DMS 273 (cell line): ENCODE data around the gene NCAN.
A peak's percentile ranks its signal among the peaks of the same experiment; 100 is the strongest.
"Not testable (repeated sequence)": the region's sequence is repeated elsewhere in the genome, so short reads cannot be mapped to it uniquely, and the experiment has no call there.

Source experiments
- DNase-seq: peaks from one replicate; lab custom pipeline; 2025; ENCODE audit not compliant: unreplicated experiment; lab: John Stamatoyannopoulos, UW

NCAN gene

DNA sequence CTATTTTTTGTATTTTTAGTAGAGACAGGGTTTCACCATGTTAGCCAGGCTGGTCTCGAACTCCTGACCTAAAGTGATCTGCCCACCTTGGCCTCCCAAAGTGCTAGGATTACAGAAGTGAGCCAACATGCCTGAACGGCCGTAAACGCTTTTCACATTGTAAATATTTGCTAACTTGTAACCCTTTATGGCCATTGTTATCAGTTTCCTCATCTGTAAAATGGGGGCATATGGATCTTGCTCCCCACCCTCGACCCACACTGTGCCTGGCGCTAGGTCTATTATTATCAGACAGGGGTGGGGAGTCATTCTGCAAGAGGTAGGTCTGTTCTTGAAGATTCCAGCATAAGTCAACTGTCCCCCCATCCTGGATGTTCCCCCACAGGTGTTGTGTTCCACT is 11.9 kb downstream of the NCAN start:
- DNase-seq = no peak

GRCh38 chr19:19224150-19224851 is 12.5 kb downstream of the NCAN start:
- DNase-seq = peak; percentile 37

DNA sequence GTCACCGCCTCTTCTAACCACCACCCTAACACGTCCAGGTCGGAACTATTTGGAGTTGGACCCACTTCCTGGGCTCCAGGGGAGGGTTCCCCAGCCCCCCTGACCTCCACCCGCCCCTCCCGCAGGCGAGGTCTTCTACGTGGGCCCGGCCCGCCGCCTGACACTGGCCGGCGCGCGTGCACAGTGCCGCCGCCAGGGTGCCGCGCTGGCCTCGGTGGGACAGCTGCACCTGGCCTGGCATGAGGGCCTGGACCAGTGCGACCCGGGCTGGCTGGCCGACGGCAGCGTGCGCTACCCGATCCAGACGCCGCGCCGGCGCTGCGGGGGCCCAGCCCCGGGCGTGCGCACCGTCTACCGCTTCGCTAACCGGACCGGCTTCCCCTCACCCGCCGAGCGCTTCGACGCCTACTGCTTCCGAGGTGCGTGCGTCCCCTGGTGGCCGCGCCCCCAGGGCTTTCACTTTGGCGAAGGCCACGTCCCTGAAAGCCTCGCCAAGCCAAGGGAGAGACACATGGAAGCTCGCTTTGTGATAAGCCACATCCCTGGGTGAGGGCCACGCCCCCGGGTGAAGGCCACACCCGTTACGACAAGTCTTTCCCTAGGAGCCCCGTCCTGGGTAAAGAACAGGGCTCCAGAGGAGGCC is 13.2 kb downstream of the NCAN start:
- DNase-seq = peak; percentile 94

DNA sequence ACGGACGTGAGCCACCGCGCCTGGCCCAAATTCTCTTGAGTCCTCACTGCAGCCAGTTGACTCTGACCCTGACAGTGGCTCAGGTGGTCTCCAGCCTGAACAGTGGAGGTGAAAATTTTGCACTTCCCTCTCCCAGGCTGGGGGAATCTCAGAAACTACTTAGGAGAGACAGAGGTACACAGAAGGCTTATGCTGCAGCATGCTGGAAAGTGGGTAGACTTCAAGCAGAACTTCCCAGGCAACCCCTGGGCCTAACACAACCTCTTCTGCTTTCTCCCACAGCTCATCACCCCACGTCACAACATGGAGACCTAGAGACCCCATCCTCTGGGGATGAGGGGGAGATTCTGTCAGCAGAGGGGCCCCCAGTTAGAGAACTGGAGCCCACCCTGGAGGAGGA is 14.4 kb downstream of the NCAN start:
- DNase-seq = no peak

DNA sequence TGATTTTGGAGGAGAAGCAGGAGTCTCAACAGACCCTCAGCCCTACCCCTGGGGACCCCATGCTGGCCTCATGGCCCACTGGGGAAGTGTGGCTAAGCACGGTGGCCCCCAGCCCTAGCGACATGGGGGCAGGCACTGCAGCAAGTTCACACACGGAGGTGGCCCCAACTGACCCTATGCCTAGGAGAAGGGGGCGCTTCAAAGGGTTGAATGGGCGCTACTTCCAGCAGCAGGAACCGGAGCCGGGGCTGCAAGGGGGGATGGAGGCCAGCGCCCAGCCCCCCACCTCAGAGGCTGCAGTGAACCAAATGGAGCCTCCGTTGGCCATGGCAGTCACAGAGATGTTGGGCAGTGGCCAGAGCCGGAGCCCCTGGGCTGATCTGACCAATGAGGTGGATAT is 14.9 kb downstream of the NCAN start:
- no peak for DNase-seq

GRCh38 chr19:19227217-19227616 is 15.5 kb downstream of the NCAN start:
- DNase-seq = no peak

DNA sequence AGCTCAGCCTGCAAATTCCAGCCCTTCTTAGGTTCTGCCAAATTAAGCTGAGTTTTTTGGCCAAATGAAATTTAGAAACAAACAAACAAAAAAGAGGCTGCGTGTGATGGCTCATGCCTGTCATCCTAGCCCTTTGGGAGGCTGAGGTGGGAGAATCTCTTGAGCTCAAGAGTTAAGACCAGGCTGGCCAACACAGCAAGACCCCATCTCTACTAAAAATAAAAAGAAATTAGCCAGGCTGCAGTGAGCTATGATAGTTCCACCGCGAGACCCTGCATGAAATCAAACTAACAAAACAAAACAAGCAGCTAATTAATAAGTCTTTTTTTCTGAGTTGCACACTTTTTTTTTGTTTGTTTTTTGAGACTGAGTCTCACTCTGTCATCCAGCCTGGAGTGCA is 17.9 kb downstream of the NCAN start:
- DNase-seq = no peak

- no peak for DNase-seq
These were observed 19.2 kb downstream of the NCAN start for GRCh38 chr19:19230999-19231398.

DNA sequence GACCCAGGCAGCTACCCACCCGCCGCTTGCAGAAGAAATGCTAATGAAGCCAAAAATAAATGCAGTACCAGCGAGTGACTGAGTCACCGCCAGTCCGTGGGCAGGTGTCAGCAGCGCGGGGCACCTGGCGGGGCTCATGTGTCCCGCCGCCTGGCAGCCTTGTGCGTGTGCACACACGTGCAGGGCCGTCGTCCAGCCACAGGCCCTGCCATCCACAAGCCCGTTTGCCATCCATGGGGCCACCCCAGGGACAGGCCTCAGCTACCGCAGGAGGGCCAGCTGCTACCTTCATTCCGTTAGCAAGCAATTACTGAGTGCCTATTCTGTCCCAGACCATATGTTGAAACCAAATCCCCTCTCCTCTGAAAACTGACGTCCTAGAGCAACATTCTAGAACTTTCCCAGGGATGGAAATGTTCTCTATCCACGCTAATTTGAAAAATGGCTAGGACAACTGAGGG is 20.5 kb downstream of the NCAN start:
- peak; percentile 82 for DNase-seq

GRCh38 chr19:19234220-19234816 is 22.6 kb downstream of the NCAN start:
- DNase-seq = peak; percentile 66

DNA sequence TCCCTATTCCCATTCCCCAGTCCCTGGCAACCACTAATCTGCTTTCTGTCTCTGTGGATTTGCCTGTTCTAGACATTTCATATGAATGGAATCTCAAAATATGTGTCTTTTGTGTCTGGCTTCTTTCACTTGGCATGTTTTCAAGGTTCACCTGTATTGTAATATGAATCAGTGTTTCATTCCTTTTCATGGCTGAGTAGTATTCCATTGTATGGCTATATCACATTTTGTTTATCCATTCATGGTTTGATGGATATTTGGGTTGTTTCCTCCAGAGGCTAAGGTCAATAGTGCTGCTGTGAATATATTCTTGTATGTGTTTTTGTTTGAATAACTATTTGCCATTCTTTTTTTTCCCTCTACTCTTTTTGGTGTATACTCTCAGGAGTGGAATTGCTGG is 24.4 kb downstream of the NCAN start:
- no peak for DNase-seq

DNA sequence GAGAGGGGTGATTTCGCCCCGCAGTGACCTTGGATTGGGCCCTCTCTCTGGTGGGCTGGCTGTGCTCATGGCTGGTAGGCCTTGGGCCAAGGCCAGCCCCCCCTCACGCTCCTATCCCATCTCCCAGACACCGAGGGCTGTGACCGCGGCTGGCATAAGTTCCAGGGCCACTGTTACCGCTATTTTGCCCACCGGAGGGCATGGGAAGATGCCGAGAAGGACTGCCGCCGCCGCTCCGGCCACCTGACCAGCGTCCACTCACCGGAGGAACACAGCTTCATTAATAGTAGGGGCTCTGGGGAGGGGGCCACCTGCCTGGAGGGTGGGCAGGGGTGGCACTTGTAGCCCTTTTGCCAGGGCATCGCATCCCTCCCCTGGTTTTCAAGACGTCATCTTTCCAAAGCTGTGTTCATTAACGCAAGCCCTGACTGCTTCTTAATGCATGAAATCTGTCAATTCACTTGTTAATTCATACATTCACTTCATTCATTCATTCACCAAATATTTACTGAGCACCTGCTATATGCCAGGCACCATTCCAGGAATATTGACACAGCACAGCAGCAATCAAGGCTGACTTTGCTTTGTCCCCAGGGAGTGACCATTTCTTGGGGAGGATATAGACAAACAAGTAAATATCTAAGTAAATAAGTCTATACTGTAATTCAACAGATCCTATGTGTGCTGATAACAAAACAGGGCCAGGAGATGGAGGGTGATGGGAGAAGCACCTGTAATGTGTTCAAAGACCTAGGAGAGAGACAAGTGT is 26.6 kb downstream of the NCAN start:
- DNase-seq = no peak

GRCh38 chr19:19239675-19240074 is 27.9 kb downstream of the NCAN start:
- DNase-seq = no peak

DNA sequence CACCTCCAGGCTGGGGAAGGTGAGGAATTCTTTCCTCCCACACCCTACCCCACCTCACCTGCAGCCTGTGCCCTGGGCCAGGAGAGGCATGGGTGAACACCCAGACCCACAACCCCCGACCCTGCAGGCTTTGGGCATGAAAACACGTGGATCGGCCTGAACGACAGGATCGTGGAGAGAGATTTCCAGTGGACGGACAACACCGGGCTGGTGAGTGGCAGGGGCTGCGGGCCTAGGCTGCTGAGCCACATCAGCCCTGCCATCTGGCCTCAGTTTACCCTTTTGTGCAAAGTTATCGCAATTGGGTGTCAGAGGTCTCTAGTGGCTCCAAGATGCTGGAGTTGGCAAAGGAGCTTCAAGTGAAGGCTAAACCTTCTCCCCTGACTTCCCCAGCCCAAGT is 28.7 kb downstream of the NCAN start:
- no peak for DNase-seq

DNA sequence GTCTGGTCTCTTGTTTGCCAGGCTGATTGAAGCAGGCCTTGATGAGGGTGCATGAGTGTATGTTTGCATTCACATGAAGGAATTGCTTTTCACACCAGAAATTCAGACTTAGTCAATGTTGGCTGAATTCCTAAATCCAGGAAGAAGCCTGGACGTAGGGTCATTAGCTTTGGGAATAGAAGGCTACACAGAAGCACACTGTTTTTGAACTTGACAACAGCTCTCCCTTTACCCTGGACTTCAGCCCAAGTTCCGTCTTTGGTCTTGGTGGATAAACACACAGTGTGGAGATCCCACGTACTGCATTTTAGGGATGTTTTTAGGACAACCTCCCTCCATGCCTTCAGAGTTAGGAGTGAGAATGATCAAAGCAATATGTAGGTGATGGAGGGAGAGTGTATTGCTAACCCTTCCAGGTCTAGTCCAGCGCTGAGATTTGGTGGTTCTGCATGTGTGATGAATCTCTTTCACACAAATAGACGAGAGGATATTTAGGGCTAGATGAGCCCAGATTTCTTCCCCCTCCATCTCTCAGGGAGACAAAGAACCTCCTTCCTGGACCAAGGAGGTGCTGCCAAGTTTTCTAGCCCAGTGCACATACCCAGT is 38.5 kb downstream of the NCAN start:
- no peak for DNase-seq

DNA sequence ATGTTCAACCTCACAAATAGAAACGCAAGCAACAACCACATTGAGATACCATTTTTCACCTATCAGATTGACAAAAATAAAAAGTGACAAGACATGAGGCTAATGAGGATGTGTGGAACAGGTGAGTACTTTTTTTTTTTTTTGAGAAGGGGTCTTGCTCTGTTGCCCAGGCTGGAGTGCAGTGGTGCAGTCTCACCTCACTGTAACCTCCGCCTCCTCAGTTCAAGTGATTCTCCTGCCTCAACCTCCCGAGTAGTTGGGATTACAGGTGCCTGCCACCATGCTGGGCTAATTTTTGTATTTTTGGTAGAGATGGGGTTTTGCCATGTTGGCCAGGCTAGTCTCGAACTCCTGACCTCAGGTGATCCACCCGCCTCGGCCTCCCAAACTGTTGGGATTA is 41.7 kb downstream of the NCAN start:
- DNase-seq = not testable (repeated sequence)

DNA sequence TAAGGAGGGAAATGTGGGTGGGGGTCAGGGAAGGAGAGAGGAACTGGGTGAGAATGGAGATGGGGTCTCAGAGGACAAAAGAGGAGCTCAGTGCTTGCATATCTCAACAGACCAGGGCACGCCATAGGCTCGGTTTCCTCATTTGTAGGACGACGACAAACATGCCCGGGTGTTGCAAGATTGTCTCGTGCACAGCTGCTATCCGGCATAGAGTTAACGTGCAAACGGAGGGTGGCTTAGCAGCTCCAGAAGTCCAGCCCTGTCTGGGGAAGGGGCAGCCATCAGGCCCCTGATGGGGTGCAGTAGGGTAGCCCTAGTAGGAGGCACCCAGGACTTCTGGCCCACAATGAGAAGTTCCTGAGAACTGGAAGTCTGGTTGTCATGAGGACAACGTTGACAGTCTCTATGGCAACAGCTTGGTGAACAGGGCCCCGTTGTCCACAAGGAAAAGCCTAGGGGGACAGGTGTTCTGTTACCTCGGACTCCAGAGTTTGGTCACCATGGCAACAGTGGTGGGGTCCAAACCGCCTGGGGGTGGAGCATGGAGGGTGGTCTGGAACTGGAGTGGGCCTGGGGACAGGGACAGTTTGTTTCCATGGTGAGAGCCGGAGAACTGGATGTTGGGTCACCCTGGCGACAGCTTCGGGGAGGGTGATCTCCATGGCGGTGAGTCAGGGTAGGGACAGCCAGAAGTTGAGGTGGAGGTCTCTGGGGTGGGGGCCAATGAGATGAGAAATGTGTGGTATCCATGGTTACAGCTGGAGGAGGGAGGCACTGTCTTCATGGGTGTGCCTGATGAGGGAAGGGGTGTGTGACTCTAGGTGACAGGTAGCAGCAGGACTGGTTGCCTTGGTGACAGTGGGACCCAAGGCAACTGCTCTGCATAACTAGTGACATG is 44.6 kb downstream of the NCAN start:
- DNase-seq = peak; percentile 75

- peak; percentile 31 for DNase-seq
These were observed 45.4 kb downstream of the NCAN start for GRCh38 chr19:19257137-19257536.

- no peak for DNase-seq
These were observed 46.3 kb downstream of the NCAN start for GRCh38 chr19:19257836-19258588.
